ENCODE measurements around the gene GRIK3.
"Not testable (repeated sequence)": the region's sequence is repeated elsewhere in the genome, so short reads cannot be mapped to it uniquely, and the experiment has no call there.

The GRIK3 gene

GRCh38 chr1:36776256-36776655, 258.1 kb downstream of the GRIK3 start:
- DNase-seq: no peak

DNA sequence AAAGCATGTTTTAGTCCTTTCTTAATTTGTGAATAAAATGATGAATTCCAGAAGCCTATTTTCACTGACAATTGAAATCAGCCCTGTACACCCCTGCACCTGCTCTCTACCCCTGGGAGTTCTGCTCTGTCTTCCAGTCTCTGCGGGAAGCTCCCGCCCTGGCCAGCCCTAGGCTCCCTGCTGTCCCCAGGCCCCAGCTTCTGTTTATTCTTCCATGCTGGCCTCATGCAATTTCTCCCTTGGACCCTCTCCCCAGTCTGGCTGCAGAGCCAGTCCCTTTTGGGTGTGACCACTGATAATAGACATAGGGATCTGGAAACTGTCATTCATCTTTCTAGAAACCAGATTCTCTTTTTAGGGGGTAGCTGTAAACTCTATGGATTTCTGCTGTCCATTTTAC, 258.6 kb downstream of the GRIK3 start:
- no peak for DNase-seq

DNA sequence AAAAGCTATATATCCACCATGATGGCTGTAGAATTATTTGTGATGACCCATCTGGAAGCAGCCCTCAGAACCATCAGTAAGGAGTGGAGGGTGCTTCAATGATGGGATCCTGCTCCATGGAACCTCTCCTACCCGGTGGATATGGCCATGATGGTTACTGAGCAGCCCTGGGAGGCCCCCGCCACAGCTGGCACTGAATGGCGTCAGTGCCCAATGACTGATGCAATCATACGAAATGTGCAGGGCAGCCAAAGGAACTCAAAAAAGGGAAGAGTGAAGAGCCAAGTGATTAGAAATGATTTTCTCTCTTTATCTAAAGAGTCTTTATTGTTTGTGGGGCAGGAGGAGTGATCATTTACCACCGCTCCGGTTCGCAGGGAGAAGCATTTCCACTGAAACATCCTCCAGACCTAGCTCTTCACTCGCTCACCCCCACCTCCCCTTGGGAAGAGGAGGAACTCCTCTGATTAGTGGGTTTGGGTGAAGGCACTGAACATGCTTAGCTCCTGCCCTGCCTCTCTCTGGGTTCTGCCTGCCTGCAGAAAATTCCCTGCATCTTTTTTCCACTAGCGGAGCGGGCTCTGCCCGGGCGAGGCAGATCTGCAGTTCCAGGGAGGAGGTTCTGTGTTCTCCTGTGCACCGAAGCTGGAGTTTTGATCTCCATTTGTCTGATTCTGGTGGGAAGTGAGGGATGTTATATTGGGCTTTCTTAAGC, 260.3 kb downstream of the GRIK3 start:
- DNase-seq: no peak

DNA sequence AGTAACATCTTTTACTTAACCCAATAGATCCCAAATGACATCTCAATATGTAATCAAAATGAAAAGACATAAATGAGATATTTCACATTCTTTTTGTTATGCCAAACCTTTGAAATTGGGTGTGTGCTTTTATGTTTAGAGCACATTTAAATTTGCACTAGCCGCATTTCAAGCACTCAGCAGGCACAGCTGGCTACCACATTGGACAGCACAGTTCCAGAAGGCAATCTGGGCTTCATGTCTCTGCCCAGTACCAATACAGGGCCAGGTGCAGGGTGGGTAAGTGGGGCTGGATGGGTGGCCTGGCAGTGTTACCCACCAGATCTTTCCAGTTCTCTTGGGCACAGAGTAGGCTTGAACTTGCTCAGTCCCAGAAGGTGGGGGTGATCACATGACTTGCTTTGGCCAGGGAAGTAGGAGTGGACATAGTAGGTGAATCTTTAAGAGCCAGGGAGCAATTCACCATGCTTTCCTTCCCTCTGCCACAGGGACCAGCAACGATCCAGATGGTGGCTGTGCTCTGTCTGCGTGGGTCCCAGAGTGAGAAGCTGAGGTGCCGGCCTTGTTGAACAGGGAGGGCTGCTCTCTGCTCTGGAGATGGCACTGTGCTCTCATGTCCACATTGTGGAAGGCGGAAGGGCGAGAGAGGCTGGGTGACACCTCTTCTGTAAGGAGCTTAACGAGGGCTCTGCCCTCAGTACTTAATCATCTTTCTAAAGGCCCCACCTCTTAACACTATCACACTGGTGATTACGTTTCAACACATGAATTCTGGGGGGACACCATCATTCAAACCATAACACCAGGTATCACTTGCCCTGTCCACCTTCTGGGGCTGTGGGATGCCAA, 261.4 kb downstream of the GRIK3 start:
- no peak for DNase-seq

DNA sequence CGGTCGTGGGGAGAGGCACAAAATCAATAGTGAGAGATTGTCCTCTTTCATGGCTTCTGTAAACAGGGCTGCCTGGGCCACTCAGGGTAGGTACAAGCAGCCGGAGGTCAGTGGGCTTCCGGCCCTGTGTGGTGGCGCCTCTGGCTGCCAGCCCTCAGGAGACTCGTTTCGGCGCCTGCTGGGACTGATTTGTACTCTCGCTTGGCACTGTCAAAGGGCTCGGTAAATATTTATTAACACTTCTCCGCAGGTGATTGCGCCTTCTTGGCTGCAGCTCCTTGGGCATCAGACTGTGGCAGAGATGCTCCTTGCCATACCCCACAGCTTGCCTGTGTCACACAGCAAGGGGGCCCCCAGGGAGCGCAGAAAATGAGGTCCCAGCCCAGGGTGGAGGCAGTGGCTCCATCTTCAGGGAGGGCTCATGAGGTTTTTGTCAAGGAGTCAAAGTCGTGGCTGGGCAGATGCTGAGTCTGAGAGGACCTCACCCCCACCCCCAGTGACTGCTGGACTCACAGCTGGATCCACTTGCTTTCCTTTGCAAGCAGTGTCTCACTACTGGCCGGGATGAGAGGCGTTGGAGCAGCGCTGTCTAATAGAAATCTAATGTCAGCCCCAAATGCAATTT, 262.5 kb downstream of the GRIK3 start:
- DNase-seq: no peak

DNA sequence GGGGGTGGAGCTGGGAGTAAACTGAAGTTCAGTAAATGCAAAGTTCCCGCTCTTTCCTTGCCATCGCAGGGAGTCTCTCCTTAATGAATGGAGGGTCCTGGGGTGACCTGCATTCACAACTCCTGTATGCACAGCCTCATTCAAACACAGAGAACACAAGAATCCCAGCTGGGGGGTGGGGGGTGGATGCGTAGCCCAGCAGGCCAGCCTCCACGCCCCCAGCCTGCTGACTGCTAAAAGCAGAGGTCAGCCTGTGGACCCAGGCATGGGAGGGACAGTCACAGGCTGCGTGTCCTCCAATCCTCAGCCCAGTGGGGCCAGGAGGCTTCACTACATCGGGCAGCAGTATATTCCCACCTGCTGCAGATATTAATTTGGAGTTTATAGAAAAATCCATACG, 263.1 kb downstream of the GRIK3 start:
- DNase-seq: no peak

DNA sequence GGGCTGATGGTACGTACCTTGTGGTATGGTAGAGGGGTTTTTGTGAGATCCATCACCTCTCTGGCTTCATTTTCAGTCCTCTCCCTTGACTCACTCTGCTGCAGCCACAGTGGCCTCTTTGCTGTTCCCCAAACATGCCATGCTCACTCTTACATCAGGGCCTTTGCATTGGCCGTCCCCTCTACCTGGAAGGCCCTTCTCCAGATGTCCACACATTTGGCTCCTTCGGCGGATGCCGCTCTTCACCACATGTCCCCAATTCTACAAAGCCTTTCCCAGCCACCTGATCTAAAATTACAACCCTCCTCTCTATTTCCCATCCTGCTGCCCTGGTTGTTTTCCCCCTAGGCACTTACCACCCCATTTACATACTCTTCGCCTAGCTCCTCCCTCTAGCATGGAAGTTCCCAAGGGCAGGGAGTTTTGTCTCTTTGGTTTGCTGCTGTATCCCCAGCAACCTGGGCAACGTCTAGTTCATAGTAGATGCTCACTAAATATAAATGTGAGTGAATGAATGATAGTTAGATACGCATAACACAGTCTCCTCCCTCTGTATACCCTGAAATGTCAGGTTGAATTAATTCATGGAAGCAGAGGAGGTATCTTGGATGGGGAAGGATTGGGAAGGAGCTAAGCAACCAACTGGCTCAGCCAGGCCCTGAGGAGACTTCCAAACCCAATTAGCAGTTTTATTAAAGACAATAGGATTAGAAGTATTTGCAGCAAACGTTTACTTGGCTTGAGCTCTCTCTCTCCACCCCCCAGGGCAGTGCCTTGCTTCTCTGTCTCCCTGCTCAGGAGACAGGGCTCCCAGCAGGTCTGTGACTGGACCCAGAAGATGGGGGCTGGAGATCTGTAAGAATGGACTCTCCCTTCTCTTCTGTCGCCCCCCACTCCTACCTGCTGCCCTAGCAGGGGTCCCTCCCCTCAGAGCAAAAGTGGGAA, 264.2 kb downstream of the GRIK3 start:
- no peak for DNase-seq

- DNase-seq: no peak
These were observed 265.7 kb downstream of the GRIK3 start for GRCh38 chr1:36768486-36769178.

DNA sequence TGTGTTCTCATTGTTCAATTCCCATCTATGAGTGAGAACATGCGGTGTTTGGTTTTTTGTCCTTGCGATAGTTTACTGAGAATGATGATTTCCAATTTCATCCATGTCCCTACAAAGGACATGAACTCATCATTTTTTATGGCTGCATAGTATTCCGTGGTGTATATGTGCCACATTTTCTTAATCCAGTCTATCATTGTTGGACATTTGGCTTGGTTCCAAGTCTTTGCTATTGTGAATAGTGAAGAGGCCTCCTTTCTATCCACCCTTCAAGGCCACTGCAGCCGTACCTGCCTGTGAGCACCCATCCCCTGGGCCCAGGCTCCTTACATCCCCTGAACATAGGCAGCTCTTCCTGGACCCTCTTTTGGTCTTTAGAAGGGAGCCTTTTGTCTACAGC, 266.9 kb downstream of the GRIK3 start:
- DNase-seq: not testable (repeated sequence)

DNA sequence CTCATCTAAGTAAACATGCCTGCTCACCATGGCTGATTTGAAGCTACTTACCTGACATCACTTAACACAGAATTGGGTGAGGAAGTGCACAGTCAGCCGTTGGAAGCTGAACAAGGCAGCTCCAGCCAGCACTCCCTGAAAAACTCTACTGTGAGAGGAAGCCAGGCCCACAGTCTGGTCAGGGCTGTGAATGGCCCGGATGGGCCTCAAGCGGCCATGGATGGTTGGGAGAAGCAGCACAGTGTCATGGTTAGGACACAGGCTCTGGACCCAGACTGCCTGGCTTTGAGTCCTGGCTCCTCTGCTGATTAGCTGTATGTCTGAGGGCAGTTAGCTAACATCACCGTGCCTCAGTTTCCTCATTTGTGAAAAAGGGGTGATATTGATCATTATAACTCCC, 267.8 kb downstream of the GRIK3 start:
- DNase-seq: no peak

- DNase-seq: no peak
These were observed 268.5 kb downstream of the GRIK3 start for GRCh38 chr1:36765785-36766300.

DNA sequence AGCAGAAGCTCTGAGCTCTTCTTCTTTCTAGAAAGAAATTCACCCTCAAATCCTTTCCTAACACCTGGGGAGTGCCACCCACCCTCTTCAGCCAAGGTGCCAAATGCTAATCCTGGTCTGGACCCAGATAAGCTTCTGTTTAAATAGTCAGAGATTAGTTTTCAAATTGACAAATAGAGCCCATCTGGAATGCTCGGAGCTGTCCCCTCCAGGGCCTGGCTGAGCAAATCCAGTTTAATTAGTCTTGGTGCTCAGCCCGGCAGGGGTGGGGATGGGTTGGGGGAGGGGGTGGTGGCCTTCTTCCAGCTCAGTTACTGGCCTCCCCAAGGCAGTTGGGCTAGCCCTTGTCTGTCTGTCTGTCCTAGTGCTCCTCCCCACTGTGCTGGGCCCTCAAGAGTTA, 269.5 kb downstream of the GRIK3 start:
- no peak for DNase-seq

- DNase-seq: no peak
These were observed 270.5 kb downstream of the GRIK3 start for GRCh38 chr1:36763771-36764170.

DNA sequence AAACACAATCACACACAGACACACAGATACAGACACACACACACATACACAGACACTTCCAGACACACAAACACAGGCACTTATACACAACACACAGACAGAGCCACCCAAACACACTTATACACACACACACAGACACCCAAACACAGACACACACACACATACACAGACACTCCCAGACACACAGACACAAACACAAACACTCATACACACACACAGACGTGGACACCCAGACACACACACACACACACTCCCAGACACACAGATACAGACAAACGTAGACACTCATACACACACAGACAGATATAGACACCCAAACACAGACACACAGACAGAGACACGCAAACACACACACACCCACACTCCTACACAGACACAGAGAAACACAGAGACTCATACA, 272.1 kb downstream of the GRIK3 start:
- no peak for DNase-seq

GRCh38 chr1:36761113-36761512, 273.2 kb downstream of the GRIK3 start:
- no peak for DNase-seq

DNA sequence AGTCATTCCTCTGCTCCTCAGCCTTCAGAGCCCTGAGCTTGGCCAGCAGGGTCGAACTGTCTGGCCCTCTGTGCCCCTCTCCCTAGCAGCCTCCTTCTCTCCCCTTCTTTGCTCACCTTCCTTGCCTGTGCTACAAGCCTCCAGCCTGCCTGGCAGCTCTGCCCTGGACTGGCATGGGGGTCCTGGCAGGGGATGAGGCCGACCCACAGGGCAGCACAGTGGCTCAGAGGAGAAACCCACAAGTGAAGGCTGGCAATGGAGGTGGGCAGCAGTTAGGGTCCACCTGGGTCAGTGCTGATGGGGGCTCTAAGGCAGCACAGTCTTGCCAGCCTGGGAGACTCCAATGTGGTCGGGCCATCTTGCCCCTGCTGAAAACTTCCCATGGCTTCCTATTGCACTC, 274.2 kb downstream of the GRIK3 start:
- no peak for DNase-seq

DNA sequence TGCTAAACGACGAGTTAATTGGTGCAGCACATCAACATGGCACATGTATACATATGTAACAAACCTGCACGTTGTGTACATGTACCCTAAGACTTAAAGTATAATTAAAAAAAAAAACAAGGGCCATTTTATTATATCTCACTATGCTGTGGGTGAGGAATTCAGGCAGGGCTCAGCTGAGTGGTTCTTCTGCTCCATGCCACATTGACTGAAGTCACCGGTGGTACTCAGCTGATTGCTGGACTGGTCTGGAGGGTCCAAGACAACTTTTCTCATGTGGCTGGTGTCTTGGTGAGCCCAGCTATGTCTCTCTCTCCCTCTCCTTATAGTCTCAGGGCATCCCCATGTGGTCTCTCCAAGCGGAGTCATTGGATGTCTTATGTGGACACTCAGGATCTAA, 275.0 kb downstream of the GRIK3 start:
- DNase-seq: no peak

GRCh38 chr1:36755303-36756230, 278.7 kb downstream of the GRIK3 start:
- no peak for DNase-seq

- DNase-seq: no peak
These were observed 279.9 kb downstream of the GRIK3 start for GRCh38 chr1:36754366-36754765.

GRCh38 chr1:36753451-36753850, 280.9 kb downstream of the GRIK3 start:
- peak; percentile 5 for DNase-seq

DNA sequence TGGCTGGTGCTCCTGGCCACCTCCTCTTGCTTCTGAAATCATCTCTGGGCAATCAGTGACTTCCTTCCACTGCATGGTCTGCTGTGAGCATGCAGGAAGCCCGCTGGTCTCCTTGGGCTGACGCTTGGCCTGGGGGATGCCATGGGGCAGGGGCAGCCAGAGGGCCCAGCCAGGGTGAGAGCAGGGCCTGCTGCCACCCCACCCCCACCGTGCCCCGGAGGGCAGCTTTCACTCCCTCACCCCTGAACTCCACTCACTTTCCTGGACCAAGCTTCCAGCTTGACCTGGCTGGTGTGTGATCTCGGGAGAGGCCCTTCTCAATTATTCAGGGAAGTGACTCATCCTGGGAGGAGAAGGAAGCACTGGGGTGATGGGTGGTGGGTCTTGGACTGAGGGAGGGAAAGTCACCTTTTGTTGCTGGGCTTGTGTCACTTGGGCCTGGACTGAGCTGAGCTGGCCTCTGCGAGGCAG, 281.4 kb downstream of the GRIK3 start:
- no peak for DNase-seq
